ENCODE results near the gene CACNA1E.
A peak's percentile ranks its signal among the peaks of the same experiment; 100 is the strongest.

The CACNA1E gene

DNA sequence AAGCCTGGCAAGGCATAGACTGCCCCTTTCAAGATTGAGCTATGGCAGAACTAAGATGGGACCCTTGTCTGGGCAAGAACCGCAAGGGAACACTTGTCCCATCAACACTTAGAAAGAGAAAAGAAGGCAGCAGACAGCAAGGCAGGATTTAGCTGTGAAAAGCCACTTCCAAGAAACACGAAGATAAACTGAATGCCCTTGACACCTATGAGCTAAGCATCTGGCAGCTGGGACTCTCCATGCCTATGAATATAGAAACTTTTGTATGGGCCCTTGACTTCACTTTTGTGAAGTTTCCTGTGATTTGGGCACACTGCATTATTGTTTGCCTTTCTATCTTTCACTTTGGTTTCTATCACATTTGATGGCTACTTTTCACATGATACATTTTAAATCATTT, 24.9 kb upstream of the CACNA1E start:
- H3K9me3 ChIP-seq (ENCODE audit: insufficient read depth, low read depth, low read length) = peaks cover 8% of the 10 kb centered on the region
- H2BK120ac ChIP-seq (ENCODE audit: insufficient read depth, low read length, poor library complexity) = no peak overlapping the region
- H3K36me3 ChIP-seq (ENCODE audit: control insufficient read depth in 1 of 2, insufficient read depth in 2 of 2, low read length in 2 of 2) = no peaks in the 10 kb centered on the region
- H3K79me1 ChIP-seq (ENCODE audit: low read length) = no peaks in the 10 kb centered on the region
- H4K12ac ChIP-seq (ENCODE audit: low read depth, low read length) = no peak overlapping the region
- no peaks in the 10 kb centered on the region for H3K79me2 ChIP-seq (ENCODE audit: control insufficient read depth, insufficient read depth, low read length, poor library complexity)
- H2BK12ac ChIP-seq (ENCODE audit: low read length) = no peak overlapping the region
- H3K4ac ChIP-seq (ENCODE audit: low read depth, low read length) = no peak overlapping the region
- H3K27ac ChIP-seq (ENCODE audit: low read depth, low read length) = no peak overlapping the region
- no peak overlapping the region for H4K91ac ChIP-seq (ENCODE audit: low read depth, low read length)
- peaks cover 0 to 3% of the 10 kb centered on the region in 2 experiments for H3K4me1 ChIP-seq (ENCODE audit: control insufficient read depth in 1 of 2, insufficient read depth in 2 of 2, low read length in 2 of 2)
- no peak for DNase-seq
- no peak overlapping the region for H3K9ac ChIP-seq (ENCODE audit: low read length)
- no peak overlapping the region for H2AFZ ChIP-seq (ENCODE audit: insufficient read depth, low read length, poor library complexity)
- no peaks in the 10 kb centered on the region for H3K27me3 ChIP-seq (ENCODE audit: insufficient read depth, low read length)
- H4K8ac ChIP-seq (ENCODE audit: low read depth, low read length) = no peak overlapping the region
- WGBS (ENCODE audit: extremely low coverage, insufficient coverage, insufficient read length) = no CpG with 5 or more reads among the region's 2 CpGs
- H3K4me2 ChIP-seq (ENCODE audit: low read length) = no peak overlapping the region
- no peak overlapping the region for H3K18ac ChIP-seq (ENCODE audit: low read length)
- H3K23ac ChIP-seq (ENCODE audit: low read length) = no peak overlapping the region
- no peak overlapping the region for H3K14ac ChIP-seq (ENCODE audit: low read length)
- no peak overlapping the region for H2BK5ac ChIP-seq (ENCODE audit: low read depth, low read length, poor library complexity)
- H2AK5ac ChIP-seq (ENCODE audit: low read length) = no peak overlapping the region
- no peak overlapping the region for H3K4me3 ChIP-seq (ENCODE audit: low read depth, low read length)

DNA sequence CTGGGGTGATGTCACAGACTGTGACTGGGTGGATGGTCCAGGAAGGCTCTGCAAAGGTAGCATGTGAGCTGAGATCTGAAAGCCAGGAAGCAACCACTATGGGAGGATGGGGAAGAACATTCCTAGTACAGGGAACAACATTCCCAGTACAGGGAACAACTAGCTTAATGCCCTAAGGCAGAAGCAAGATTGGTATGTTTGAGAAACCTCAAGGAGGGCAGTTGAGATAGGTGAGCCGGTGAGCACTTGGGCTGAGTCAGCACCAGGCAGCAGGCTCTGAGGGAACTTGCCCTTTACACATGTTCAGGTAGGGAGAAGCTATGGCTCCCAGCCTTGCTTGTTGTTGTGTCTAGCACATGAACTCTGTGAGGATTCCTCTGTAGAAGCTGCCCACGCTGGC, 24.2 kb upstream of the CACNA1E start:
- WGBS (ENCODE audit: extremely low coverage, insufficient coverage, insufficient read length) = no CpG with 5 or more reads among the region's 2 CpGs
- H2BK120ac ChIP-seq (ENCODE audit: insufficient read depth, low read length, poor library complexity) = no peak overlapping the region
- no peaks in the 10 kb centered on the region for H3K36me3 ChIP-seq (ENCODE audit: control insufficient read depth in 1 of 2, insufficient read depth in 2 of 2, low read length in 2 of 2)
- H3K79me1 ChIP-seq (ENCODE audit: low read length) = no peaks in the 10 kb centered on the region
- H3K18ac ChIP-seq (ENCODE audit: low read length) = no peak overlapping the region
- H3K4me3 ChIP-seq (ENCODE audit: low read depth, low read length) = no peak overlapping the region
- H4K8ac ChIP-seq (ENCODE audit: low read depth, low read length) = no peak overlapping the region
- H3K4me1 ChIP-seq (ENCODE audit: control insufficient read depth in 1 of 2, insufficient read depth in 2 of 2, low read length in 2 of 2) = peaks cover 0 to 3% of the 10 kb centered on the region in 2 experiments
- H3K9me3 ChIP-seq (ENCODE audit: insufficient read depth, low read depth, low read length) = peaks cover 8% of the 10 kb centered on the region
- H4K12ac ChIP-seq (ENCODE audit: low read depth, low read length) = no peak overlapping the region
- no peak overlapping the region for H3K9ac ChIP-seq (ENCODE audit: low read length)
- no peak overlapping the region for H2AFZ ChIP-seq (ENCODE audit: insufficient read depth, low read length, poor library complexity)
- no peak overlapping the region for H3K14ac ChIP-seq (ENCODE audit: low read length)
- H3K79me2 ChIP-seq (ENCODE audit: control insufficient read depth, insufficient read depth, low read length, poor library complexity) = no peaks in the 10 kb centered on the region
- H2AK5ac ChIP-seq (ENCODE audit: low read length) = no peak overlapping the region
- H4K91ac ChIP-seq (ENCODE audit: low read depth, low read length) = no peak overlapping the region
- H3K4ac ChIP-seq (ENCODE audit: low read depth, low read length) = no peak overlapping the region
- no peak overlapping the region for H3K23ac ChIP-seq (ENCODE audit: low read length)
- no peak overlapping the region for H3K4me2 ChIP-seq (ENCODE audit: low read length)
- H3K27me3 ChIP-seq (ENCODE audit: insufficient read depth, low read length) = no peaks in the 10 kb centered on the region
- DNase-seq = peak; percentile 30 to 69
- H2BK5ac ChIP-seq (ENCODE audit: low read depth, low read length, poor library complexity) = no peak overlapping the region
- H2BK12ac ChIP-seq (ENCODE audit: low read length) = no peak overlapping the region
- no peak overlapping the region for H3K27ac ChIP-seq (ENCODE audit: low read depth, low read length)

DNA sequence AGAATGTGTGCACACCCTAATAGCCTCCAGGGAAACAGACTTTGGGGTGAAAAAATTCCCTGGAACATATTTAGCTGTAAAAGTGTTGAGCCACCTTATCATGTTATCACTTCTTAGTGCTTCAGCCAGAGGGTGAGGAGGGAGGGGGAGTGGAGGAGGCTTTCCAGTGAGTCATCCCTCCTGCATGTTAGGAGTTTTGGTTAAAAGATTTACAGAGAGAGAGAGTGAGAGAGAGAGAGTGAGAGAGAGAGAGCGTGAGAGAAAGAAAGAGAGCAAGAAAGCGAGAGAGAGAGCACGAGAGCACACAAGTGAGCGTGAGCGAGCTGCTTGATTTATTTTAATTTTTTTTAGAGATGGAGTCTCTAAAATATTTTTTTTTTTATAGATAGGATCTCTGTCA, 13.5 kb upstream of the CACNA1E start:
- H2BK120ac ChIP-seq (ENCODE audit: insufficient read depth, low read length, poor library complexity) = no peak overlapping the region
- WGBS (ENCODE audit: extremely low coverage, insufficient coverage, insufficient read length) = 86% methylated on average over 1 of the region's 5 CpGs

DNA sequence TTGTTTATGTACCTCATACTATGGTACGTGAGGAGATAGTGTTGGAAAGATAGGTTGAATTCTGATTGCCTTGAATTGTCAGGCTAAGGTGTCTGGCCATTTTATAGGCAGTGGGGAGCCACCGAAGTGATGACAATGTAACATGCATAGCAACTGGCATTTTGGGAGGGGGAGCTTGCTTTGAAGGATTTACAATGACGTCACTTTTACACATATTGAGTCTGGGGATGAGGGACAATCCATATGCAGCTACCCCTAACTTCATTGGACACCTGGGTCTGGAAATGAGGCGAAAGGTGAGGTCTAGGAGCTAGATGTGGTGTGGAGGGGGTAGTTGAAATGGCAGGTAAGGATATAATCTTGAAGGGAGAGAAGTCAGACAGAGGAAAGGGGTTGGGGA, 7.7 kb upstream of the CACNA1E start:
- Histone ChIP-seq H3K79me2 (ENCODE audit: control insufficient read depth, insufficient read depth, low read length, poor library complexity) (no peaks in the 10 kb centered on the region), H4K12ac (ENCODE audit: low read depth, low read length) (no peak overlapping the region), H3K36me3 (ENCODE audit: control insufficient read depth in 1 of 2, insufficient read depth in 2 of 2, low read length in 2 of 2) (no peaks in the 10 kb centered on the region), H4K91ac (ENCODE audit: low read depth, low read length) (no peak overlapping the region), H3K4me1 (ENCODE audit: control insufficient read depth in 1 of 2, insufficient read depth in 2 of 2, low read length in 2 of 2) (no peaks in the 10 kb centered on the region), H3K4me2 (ENCODE audit: low read length) (no peak overlapping the region), H3K27ac (ENCODE audit: low read depth, low read length) (no peak overlapping the region), H3K79me1 (ENCODE audit: low read length) (no peaks in the 10 kb centered on the region), H4K8ac (ENCODE audit: low read depth, low read length) (no peak overlapping the region), H3K18ac (ENCODE audit: low read length) (no peak overlapping the region), H2BK5ac (ENCODE audit: low read depth, low read length, poor library complexity) (no peak overlapping the region), H3K4ac (ENCODE audit: low read depth, low read length) (no peak overlapping the region), H3K9ac (ENCODE audit: low read length) (no peak overlapping the region), H2BK12ac (ENCODE audit: low read length) (no peak overlapping the region), H2BK120ac (ENCODE audit: insufficient read depth, low read length, poor library complexity) (no peak overlapping the region), H2AK5ac (ENCODE audit: low read length) (no peak overlapping the region), H3K9me3 (ENCODE audit: insufficient read depth, low read depth, low read length) (no peaks in the 10 kb centered on the region), H3K14ac (ENCODE audit: low read length) (no peak overlapping the region), H3K4me3 (ENCODE audit: low read depth, low read length) (no peak overlapping the region), H3K23ac (ENCODE audit: low read length) (no peak overlapping the region), H3K27me3 (ENCODE audit: insufficient read depth, low read length) (no peaks in the 10 kb centered on the region), H2AFZ (ENCODE audit: insufficient read depth, low read length, poor library complexity) (no peak overlapping the region)
- no CpG with 5 or more reads among the region's 4 CpGs for WGBS (ENCODE audit: extremely low coverage, insufficient coverage, insufficient read length)
- DNase-seq = no peak

More for the DNA sequence above, 13.5 kb upstream of the CACNA1E start:
- no peak overlapping the region for H4K8ac ChIP-seq (ENCODE audit: low read depth, low read length)
- H3K79me2 ChIP-seq (ENCODE audit: control insufficient read depth, insufficient read depth, low read length, poor library complexity) = no peaks in the 10 kb centered on the region
- no peak overlapping the region for H4K12ac ChIP-seq (ENCODE audit: low read depth, low read length)
- H3K4me1 ChIP-seq (ENCODE audit: control insufficient read depth in 1 of 2, insufficient read depth in 2 of 2, low read length in 2 of 2) = peaks cover 3 to 7% of the 10 kb centered on the region in 2 experiments
- no peak overlapping the region for H3K9ac ChIP-seq (ENCODE audit: low read length)
- H3K18ac ChIP-seq (ENCODE audit: low read length) = no peak overlapping the region
- no peak overlapping the region for H2BK5ac ChIP-seq (ENCODE audit: low read depth, low read length, poor library complexity)
- no peaks in the 10 kb centered on the region for H3K9me3 ChIP-seq (ENCODE audit: insufficient read depth, low read depth, low read length)
- no peak overlapping the region for H3K4me3 ChIP-seq (ENCODE audit: low read depth, low read length)
- no peak overlapping the region for H2AFZ ChIP-seq (ENCODE audit: insufficient read depth, low read length, poor library complexity)
- no peaks in the 10 kb centered on the region for H3K36me3 ChIP-seq (ENCODE audit: control insufficient read depth in 1 of 2, insufficient read depth in 2 of 2, low read length in 2 of 2)
- no peaks in the 10 kb centered on the region for H3K27me3 ChIP-seq (ENCODE audit: insufficient read depth, low read length)
- no peak overlapping the region for H2AK5ac ChIP-seq (ENCODE audit: low read length)
- DNase-seq = peak; percentile 40 to 73
- H3K23ac ChIP-seq (ENCODE audit: low read length) = no peak overlapping the region
- H3K79me1 ChIP-seq (ENCODE audit: low read length) = no peaks in the 10 kb centered on the region
- H2BK12ac ChIP-seq (ENCODE audit: low read length) = no peak overlapping the region
- H3K14ac ChIP-seq (ENCODE audit: low read length) = no peak overlapping the region
- no peak overlapping the region for H3K4ac ChIP-seq (ENCODE audit: low read depth, low read length)
- no peak overlapping the region for H3K27ac ChIP-seq (ENCODE audit: low read depth, low read length)
- no peak overlapping the region for H4K91ac ChIP-seq (ENCODE audit: low read depth, low read length)
- H3K4me2 ChIP-seq (ENCODE audit: low read length) = no peak overlapping the region
